HG03571 (cell line): ENCODE measurements around the gene ZFYVE9.
A peak's percentile ranks its signal among the peaks of the same experiment; 100 is the strongest.
"Not testable (repeated sequence)": the region's sequence is repeated elsewhere in the genome, so short reads cannot be mapped to it uniquely, and the experiment has no call there.

Experiments used
- ATAC-seq: cut with Tn5 transposase; IDR thresholded peaks from one replicate; pipeline ENCODE4 v1.9.1; 2021; ENCODE audit not compliant: unreplicated experiment

The ZFYVE9 gene

GRCh38 chr1:52191395-52191965 is 49.6 kb downstream of the ZFYVE9 start:
- ATAC-seq, result no peak

- ATAC-seq, result no peak
These were observed 50.1 kb downstream of the ZFYVE9 start for GRCh38 chr1:52192024-52192423.

GRCh38 chr1:52192436-52192835 is 50.5 kb downstream of the ZFYVE9 start:
- ATAC-seq, result no peak

GRCh38 chr1:52193985-52194384 is 52.1 kb downstream of the ZFYVE9 start:
- no peak for ATAC-seq

GRCh38 chr1:52195161-52195560 is 53.3 kb downstream of the ZFYVE9 start:
- ATAC-seq, result no peak

- no peak for ATAC-seq
These were observed 62.2 kb downstream of the ZFYVE9 start for GRCh38 chr1:52203935-52204625.

GRCh38 chr1:52204696-52205095 is 62.8 kb downstream of the ZFYVE9 start:
- ATAC-seq, result no peak

GRCh38 chr1:52206686-52207085 is 64.8 kb downstream of the ZFYVE9 start:
- ATAC-seq, result not testable (repeated sequence)

- ATAC-seq, result no peak
These were observed 67.5 kb downstream of the ZFYVE9 start for GRCh38 chr1:52209429-52209828.

GRCh38 chr1:52210044-52210443 is 68.2 kb downstream of the ZFYVE9 start:
- ATAC-seq, result no peak

- no peak for ATAC-seq
These were observed 75.1 kb downstream of the ZFYVE9 start for GRCh38 chr1:52216907-52217458.

GRCh38 chr1:52225174-52225573 is 83.3 kb downstream of the ZFYVE9 start:
- ATAC-seq, result no peak

- ATAC-seq, result no peak
These were observed 87.6 kb downstream of the ZFYVE9 start for GRCh38 chr1:52229494-52229893.

GRCh38 chr1:52233463-52233862 is 91.6 kb downstream of the ZFYVE9 start:
- ATAC-seq, result no peak

- ATAC-seq, result no peak
These were observed 92.1 kb downstream of the ZFYVE9 start for GRCh38 chr1:52234014-52234413.

GRCh38 chr1:52234708-52235107 is 92.8 kb downstream of the ZFYVE9 start:
- no peak for ATAC-seq

- no peak for ATAC-seq
These were observed 93.8 kb downstream of the ZFYVE9 start for GRCh38 chr1:52235646-52236045.

GRCh38 chr1:52237430-52237829 is 95.5 kb downstream of the ZFYVE9 start:
- ATAC-seq, result no peak

- ATAC-seq, result no peak
These were observed 96.6 kb downstream of the ZFYVE9 start for GRCh38 chr1:52238474-52238873.

- ATAC-seq, result peak; percentile 16
These were observed 97.2 kb downstream of the ZFYVE9 start for GRCh38 chr1:52238887-52239707.

- ATAC-seq, result peak; percentile 65
These were observed 97.8 kb downstream of the ZFYVE9 start for GRCh38 chr1:52239708-52240001.
